GM20431 (cell line): Measurements from ENCODE around the gene WFDC5.

ENCODE experiments used
- in situ Hi-C: fragments of 300-500 bp; cut with MseI, MboI; formaldehyde crosslinking; loops from one replicate; pipeline ENCODE4 v1.15.0; 2020; ENCODE audit warnings: low sequenced_read_pairs; ENCODE audit not compliant: unreplicated experiment

The WFDC5 gene

GRCh38 chr20:45094201-45094600 is 20.8 kb downstream of the WFDC5 start:
- in situ Hi-C loops: no loop called here

- in situ Hi-C loops: no loop called here
These were observed 22.1 kb downstream of the WFDC5 start for GRCh38 chr20:45092898-45093297.

GRCh38 chr20:45091366-45091765 is 23.6 kb downstream of the WFDC5 start:
- in situ Hi-C loops: no loop called here

- in situ Hi-C loops: no loop called here
These were observed 24.5 kb downstream of the WFDC5 start for GRCh38 chr20:45090481-45090880.

- in situ Hi-C loops: no loop called here
These were observed 26.7 kb downstream of the WFDC5 start for GRCh38 chr20:45088247-45088646.

- in situ Hi-C loops: no loop called here
These were observed 27.2 kb downstream of the WFDC5 start for GRCh38 chr20:45087814-45088213.

- in situ Hi-C loops: no loop called here
These were observed 27.7 kb downstream of the WFDC5 start for GRCh38 chr20:45087097-45087790.

GRCh38 chr20:45085867-45086266 is 29.1 kb downstream of the WFDC5 start:
- in situ Hi-C loops: no loop called here

- in situ Hi-C loops: no loop called here
These were observed 29.7 kb downstream of the WFDC5 start for GRCh38 chr20:45085289-45085688.

GRCh38 chr20:45083127-45083526 is 31.8 kb downstream of the WFDC5 start:
- in situ Hi-C loops: no loop called here

GRCh38 chr20:45082468-45082867 is 32.5 kb downstream of the WFDC5 start:
- in situ Hi-C loops: no loop called here

- in situ Hi-C loops: no loop called here
These were observed 33.9 kb downstream of the WFDC5 start for GRCh38 chr20:45080867-45081624.

GRCh38 chr20:45077559-45077958 is 37.4 kb downstream of the WFDC5 start:
- in situ Hi-C loops: no loop called here

- in situ Hi-C loops: no loop called here
These were observed 41.8 kb downstream of the WFDC5 start for GRCh38 chr20:45073221-45073620.

GRCh38 chr20:45072066-45072465 is 42.9 kb downstream of the WFDC5 start:
- in situ Hi-C loops: no loop called here

- in situ Hi-C loops: no loop called here
These were observed 43.9 kb downstream of the WFDC5 start for GRCh38 chr20:45070932-45071632.

GRCh38 chr20:45069261-45069660 is 45.7 kb downstream of the WFDC5 start:
- in situ Hi-C loops: no loop called here

- in situ Hi-C loops: no loop called here
These were observed 47.4 kb downstream of the WFDC5 start for GRCh38 chr20:45067558-45067957.

GRCh38 chr20:45067087-45067486 is 47.9 kb downstream of the WFDC5 start:
- in situ Hi-C loops: no loop called here

- in situ Hi-C loops: no loop called here
These were observed 48.6 kb downstream of the WFDC5 start for GRCh38 chr20:45066372-45066771.

GRCh38 chr20:45064812-45065211 is 50.2 kb downstream of the WFDC5 start:
- in situ Hi-C loops: no loop called here
